ENCODE data around the gene QRFP.

DNA sequence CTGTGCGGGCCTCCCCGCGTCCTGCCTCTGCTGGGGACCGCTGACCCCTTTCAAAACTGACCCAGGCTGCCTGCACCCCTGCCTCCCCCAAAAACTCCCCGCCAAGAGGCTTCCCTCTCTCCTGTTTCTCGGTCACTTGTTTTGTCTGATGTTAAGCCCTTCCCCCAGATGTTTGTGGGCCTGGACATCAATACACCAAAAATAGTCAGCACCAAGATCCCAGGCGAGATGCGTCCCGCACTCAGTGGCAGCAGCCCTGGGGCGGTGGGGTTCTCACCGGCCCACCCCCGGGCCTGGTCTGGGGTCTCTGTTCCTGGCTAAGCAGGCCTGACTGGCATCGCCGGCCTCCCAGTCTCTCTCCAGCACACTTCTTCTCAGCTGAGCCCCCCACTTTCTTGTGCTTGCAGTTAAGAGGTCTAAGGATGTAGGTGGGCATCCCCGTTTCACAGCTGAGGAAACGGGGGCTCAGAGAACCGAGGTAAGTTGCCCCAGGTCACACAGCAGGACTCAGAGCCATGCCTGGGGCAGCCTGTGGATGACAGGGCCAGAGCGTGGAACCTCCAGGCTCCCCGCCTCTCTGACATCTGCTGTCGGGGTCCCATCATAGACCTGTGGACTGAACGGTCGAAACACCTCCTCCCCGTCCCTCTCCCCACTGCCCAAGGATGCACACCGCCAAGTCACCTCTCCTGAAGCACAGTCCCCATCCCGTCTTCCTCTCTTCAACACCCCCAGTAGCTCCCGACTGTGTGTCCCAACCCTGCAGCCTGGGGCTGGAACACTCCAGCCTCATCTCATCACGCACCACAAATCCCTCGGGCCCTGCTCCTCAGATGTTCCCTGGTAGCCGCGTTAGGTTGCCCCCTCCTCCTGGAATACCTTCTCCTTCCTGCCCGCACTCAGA, 25.6 kb upstream of the QRFP start:
- TF ChIP-seq, protein P1, sequence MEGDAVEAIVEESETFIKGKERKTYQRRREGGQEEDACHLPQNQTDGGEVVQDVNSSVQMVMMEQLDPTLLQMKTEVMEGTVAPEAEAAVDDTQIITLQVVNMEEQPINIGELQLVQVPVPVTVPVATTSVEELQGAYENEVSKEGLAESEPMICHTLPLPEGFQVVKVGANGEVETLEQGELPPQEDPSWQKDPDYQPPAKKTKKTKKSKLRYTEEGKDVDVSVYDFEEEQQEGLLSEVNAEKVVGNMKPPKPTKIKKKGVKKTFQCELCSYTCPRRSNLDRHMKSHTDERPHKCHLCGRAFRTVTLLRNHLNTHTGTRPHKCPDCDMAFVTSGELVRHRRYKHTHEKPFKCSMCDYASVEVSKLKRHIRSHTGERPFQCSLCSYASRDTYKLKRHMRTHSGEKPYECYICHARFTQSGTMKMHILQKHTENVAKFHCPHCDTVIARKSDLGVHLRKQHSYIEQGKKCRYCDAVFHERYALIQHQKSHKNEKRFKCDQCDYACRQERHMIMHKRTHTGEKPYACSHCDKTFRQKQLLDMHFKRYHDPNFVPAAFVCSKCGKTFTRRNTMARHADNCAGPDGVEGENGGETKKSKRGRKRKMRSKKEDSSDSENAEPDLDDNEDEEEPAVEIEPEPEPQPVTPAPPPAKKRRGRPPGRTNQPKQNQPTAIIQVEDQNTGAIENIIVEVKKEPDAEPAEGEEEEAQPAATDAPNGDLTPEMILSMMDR (IDR thresholded peaks at IDR 0.05): no peak
- TF ChIP-seq POLR2A (IDR thresholded peaks at IDR 0.05): no peak
